Stimulated activated naive CD8-positive, alpha-beta T cell treated with anti-CD3 and anti-CD28 coated beads, Interleukin-15, amount 100 ng/mL, for 72 hours (primary cell): ENCODE results near the gene PLPPR1.

Experiments
- ATAC-seq: fragments of 150-1000 bp; cut with Tn5 transposase; 2 replicates; pipeline ENCODE4 v1.10.0; 2021; ENCODE audit warnings: mild to moderate bottlenecking, moderate library complexity
- DNase-seq, 2 donors: peaks; one replicate each; pipeline ENCODE4 v3.0.0; 2021 to 2022
- H3K27ac Mint-ChIP-seq, 2 donors: one replicate each; pipeline ENCODE4 v1.8.0; 2022; ENCODE audit warnings: mild to moderate bottlenecking in 2 of 2, mixed read lengths in 2 of 2, moderate library complexity in 2 of 2
- H3K27me3 Mint-ChIP-seq: one replicate; pipeline ENCODE4 v1.8.0; 2022; ENCODE audit warnings: mixed read lengths
- H3K4me1 Mint-ChIP-seq: one replicate; pipeline ENCODE4 v1.8.0; 2022; ENCODE audit warnings: mild to moderate bottlenecking, mixed read lengths
- H3K4me3 Mint-ChIP-seq, 2 donors: one replicate each; pipeline ENCODE4 v1.8.0; 2022; ENCODE audit warnings: mild to moderate bottlenecking in 2 of 2, mixed read lengths in 2 of 2, moderate library complexity in 1 of 2
- H3K9me3 Mint-ChIP-seq, 2 donors: one replicate each; pipeline ENCODE4 v1.8.0; 2022; ENCODE audit warnings: mixed read lengths in 2 of 2

Gene PLPPR1

GRCh38 chr9:101197026-101197425, 168.5 kb downstream of the PLPPR1 start:
- Mint-ChIP-seq H3K27me3 (no peaks in the 10 kb centered on the region), H3K4me3 (no peak overlapping the region), H3K9me3 (no peaks in the 10 kb centered on the region), H3K27ac (no peak overlapping the region), H3K4me1 (no peaks in the 10 kb centered on the region)
- DNase-seq (no peak), ATAC-seq (no peak)

GRCh38 chr9:101200852-101201251, 172.3 kb downstream of the PLPPR1 start:
- ATAC-seq (no peak), DNase-seq (no peak)
- no peak overlapping the region for H3K4me3 Mint-ChIP-seq
- H3K9me3 Mint-ChIP-seq = no peaks in the 10 kb centered on the region
- H3K4me1 Mint-ChIP-seq = no peaks in the 10 kb centered on the region
- H3K27me3 Mint-ChIP-seq = no peaks in the 10 kb centered on the region
- no peak overlapping the region for H3K27ac Mint-ChIP-seq

- H3K4me3 Mint-ChIP-seq = no peak overlapping the region
- H3K4me1 Mint-ChIP-seq = no peaks in the 10 kb centered on the region
- H3K27ac Mint-ChIP-seq = no peak overlapping the region
- no peak for ATAC-seq
- no peak for DNase-seq
- no peaks in the 10 kb centered on the region for H3K9me3 Mint-ChIP-seq
- no peaks in the 10 kb centered on the region for H3K27me3 Mint-ChIP-seq
Measured at GRCh38 chr9:101201630-101202029, 173.1 kb downstream of the PLPPR1 start.

GRCh38 chr9:101209670-101210069, 181.1 kb downstream of the PLPPR1 start:
- no peak overlapping the region for H3K27ac Mint-ChIP-seq
- H3K27me3 Mint-ChIP-seq = no peaks in the 10 kb centered on the region
- no peaks in the 10 kb centered on the region for H3K9me3 Mint-ChIP-seq
- H3K4me3 Mint-ChIP-seq = no peak overlapping the region
- no peaks in the 10 kb centered on the region for H3K4me1 Mint-ChIP-seq
- DNase-seq (no peak), ATAC-seq (no peak)

GRCh38 chr9:101212661-101213060, 184.1 kb downstream of the PLPPR1 start:
- H3K4me1 Mint-ChIP-seq = no peaks in the 10 kb centered on the region
- no peak for ATAC-seq
- DNase-seq = no peak
- H3K9me3 Mint-ChIP-seq = peaks cover 0 to 4% of the 10 kb centered on the region in 2 donors
- H3K27me3 Mint-ChIP-seq = peaks cover 8% of the 10 kb centered on the region
- no peak overlapping the region for H3K27ac Mint-ChIP-seq
- no peak overlapping the region for H3K4me3 Mint-ChIP-seq

GRCh38 chr9:101219030-101219429, 190.5 kb downstream of the PLPPR1 start:
- DNase-seq = no peak
- no peak overlapping the region for H3K27ac Mint-ChIP-seq
- no peaks in the 10 kb centered on the region for H3K4me1 Mint-ChIP-seq
- no peak overlapping the region for H3K4me3 Mint-ChIP-seq
- H3K27me3 Mint-ChIP-seq = peaks cover 8% of the 10 kb centered on the region
- no peak for ATAC-seq
- H3K9me3 Mint-ChIP-seq = peaks cover 0 to 4% of the 10 kb centered on the region in 2 donors

GRCh38 chr9:101220341-101220740, 191.8 kb downstream of the PLPPR1 start:
- H3K4me1 Mint-ChIP-seq = no peaks in the 10 kb centered on the region
- H3K27me3 Mint-ChIP-seq = peaks cover 6% of the 10 kb centered on the region
- no peak overlapping the region for H3K4me3 Mint-ChIP-seq
- DNase-seq (no peak), ATAC-seq (no peak)
- H3K27ac Mint-ChIP-seq = no peak overlapping the region
- peaks cover 0 to 4% of the 10 kb centered on the region in 2 donors for H3K9me3 Mint-ChIP-seq

GRCh38 chr9:101225271-101225670, 196.7 kb downstream of the PLPPR1 start:
- Mint-ChIP-seq H3K27ac (no peak overlapping the region), H3K4me3 (no peak overlapping the region), H3K27me3 (no peaks in the 10 kb centered on the region), H3K9me3 (no peaks in the 10 kb centered on the region), H3K4me1 (no peaks in the 10 kb centered on the region)
- DNase-seq = no peak
- ATAC-seq = no peak

GRCh38 chr9:101226161-101226560, 197.6 kb downstream of the PLPPR1 start:
- no peak overlapping the region for H3K4me3 Mint-ChIP-seq
- H3K4me1 Mint-ChIP-seq = no peaks in the 10 kb centered on the region
- DNase-seq (no peak), ATAC-seq (no peak)
- H3K27me3 Mint-ChIP-seq = no peaks in the 10 kb centered on the region
- H3K9me3 Mint-ChIP-seq = no peaks in the 10 kb centered on the region
- no peak overlapping the region for H3K27ac Mint-ChIP-seq

GRCh38 chr9:101226803-101227202, 198.3 kb downstream of the PLPPR1 start:
- H3K27me3 Mint-ChIP-seq = no peaks in the 10 kb centered on the region
- H3K4me3 Mint-ChIP-seq = no peak overlapping the region
- no peaks in the 10 kb centered on the region for H3K4me1 Mint-ChIP-seq
- no peaks in the 10 kb centered on the region for H3K9me3 Mint-ChIP-seq
- DNase-seq (no peak), ATAC-seq (no peak)
- no peak overlapping the region for H3K27ac Mint-ChIP-seq

GRCh38 chr9:101229606-101230005, 201.1 kb downstream of the PLPPR1 start:
- Mint-ChIP-seq H3K27ac (no peak overlapping the region), H3K9me3 (no peaks in the 10 kb centered on the region), H3K4me3 (no peak overlapping the region), H3K4me1 (no peaks in the 10 kb centered on the region), H3K27me3 (no peaks in the 10 kb centered on the region)
- ATAC-seq (no peak), DNase-seq (no peak)

GRCh38 chr9:101232405-101232977, 204.0 kb downstream of the PLPPR1 start:
- Mint-ChIP-seq H3K9me3 (no peaks in the 10 kb centered on the region), H3K4me1 (no peaks in the 10 kb centered on the region), H3K27me3 (peaks cover 7% of the 10 kb centered on the region), H3K27ac (no peak overlapping the region), H3K4me3 (no peak overlapping the region)
- DNase-seq (no peak), ATAC-seq (no peak)

GRCh38 chr9:101235105-101235866, 206.8 kb downstream of the PLPPR1 start:
- peaks cover 7% of the 10 kb centered on the region for H3K27me3 Mint-ChIP-seq
- no peaks in the 10 kb centered on the region for H3K9me3 Mint-ChIP-seq
- no peak for DNase-seq
- H3K4me3 Mint-ChIP-seq = no peak overlapping the region
- no peak for ATAC-seq
- H3K27ac Mint-ChIP-seq = peak overlapping the region in 1 of 2 donors; percentile 50
- H3K4me1 Mint-ChIP-seq = no peaks in the 10 kb centered on the region

GRCh38 chr9:101242651-101243050, 214.1 kb downstream of the PLPPR1 start:
- no peak for DNase-seq
- no peak overlapping the region for H3K27ac Mint-ChIP-seq
- H3K4me3 Mint-ChIP-seq = no peak overlapping the region
- no peaks in the 10 kb centered on the region for H3K9me3 Mint-ChIP-seq
- H3K4me1 Mint-ChIP-seq = no peaks in the 10 kb centered on the region
- no peak for ATAC-seq
- H3K27me3 Mint-ChIP-seq = peaks cover 9% of the 10 kb centered on the region

GRCh38 chr9:101246691-101247090, 218.2 kb downstream of the PLPPR1 start:
- no peak overlapping the region for H3K27ac Mint-ChIP-seq
- no peaks in the 10 kb centered on the region for H3K4me1 Mint-ChIP-seq
- H3K27me3 Mint-ChIP-seq = peaks cover 9% of the 10 kb centered on the region
- no peak overlapping the region for H3K4me3 Mint-ChIP-seq
- no peaks in the 10 kb centered on the region for H3K9me3 Mint-ChIP-seq
- DNase-seq (no peak), ATAC-seq (no peak)

- Mint-ChIP-seq H3K4me3 (no peak overlapping the region), H3K4me1 (no peaks in the 10 kb centered on the region), H3K27ac (no peak overlapping the region), H3K27me3 (peaks cover 9% of the 10 kb centered on the region), H3K9me3 (no peaks in the 10 kb centered on the region)
- DNase-seq = no peak
- ATAC-seq = no peak
Measured at GRCh38 chr9:101247297-101247696, 218.8 kb downstream of the PLPPR1 start.
